ENCODE results near the gene LIPC.

Gene LIPC

DNA sequence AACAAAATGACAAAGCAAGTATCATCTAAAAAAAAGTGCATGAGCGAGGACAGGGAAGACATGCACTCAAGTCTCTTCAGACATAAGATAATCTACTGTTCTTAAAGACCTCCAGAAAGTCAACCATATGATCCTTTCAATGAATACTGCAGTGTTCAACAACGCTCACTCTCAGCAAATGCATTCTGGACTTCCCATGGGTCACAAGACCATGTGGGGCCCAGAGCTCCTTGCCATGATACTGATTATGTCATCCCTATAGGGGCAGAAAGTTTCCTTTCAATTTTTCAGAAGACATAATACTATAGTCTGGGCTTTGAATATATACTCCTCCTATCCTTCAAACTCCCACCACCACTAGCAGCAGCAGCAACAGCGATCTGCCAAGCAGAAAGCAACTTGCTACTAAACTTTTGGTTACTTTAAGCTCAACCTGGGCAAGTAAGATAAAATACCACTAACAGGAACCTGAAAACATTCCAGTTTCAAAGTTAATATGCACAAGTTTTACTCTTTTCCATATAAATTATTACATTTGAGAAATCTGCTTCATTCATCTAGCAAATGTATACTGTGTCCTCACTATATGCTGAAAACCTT lies 174.2 kb downstream of the LIPC start:
- no peak for DNase-seq (ENCODE audit: low read depth in 1 of 2, low spot score in 1 of 2)

DNA sequence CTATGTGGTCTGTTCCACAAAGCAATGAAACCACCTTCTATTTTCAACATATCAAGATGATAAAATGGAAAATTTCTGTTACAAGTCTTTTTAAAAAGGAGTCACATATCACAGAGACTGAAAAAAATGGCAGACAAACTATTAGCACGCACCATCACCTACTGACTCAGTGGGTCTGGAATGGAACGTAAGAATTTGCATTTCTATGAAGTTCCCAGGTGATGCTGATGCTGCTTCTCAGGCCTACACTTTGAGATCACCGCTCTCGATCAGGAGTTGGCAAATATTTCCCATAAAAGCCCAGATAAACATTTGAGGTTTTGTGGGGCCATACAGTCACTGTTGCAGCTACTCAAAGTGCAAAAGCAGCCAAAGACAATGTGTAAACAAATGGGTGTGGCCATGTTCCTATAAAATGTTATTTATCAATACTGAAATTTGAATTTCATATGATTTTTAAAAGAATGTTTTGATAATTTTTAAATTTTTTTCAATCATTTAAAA lies 174.8 kb downstream of the LIPC start:
- DNase-seq (ENCODE audit: low read depth in 1 of 2, low spot score in 1 of 2), result no peak

DNA sequence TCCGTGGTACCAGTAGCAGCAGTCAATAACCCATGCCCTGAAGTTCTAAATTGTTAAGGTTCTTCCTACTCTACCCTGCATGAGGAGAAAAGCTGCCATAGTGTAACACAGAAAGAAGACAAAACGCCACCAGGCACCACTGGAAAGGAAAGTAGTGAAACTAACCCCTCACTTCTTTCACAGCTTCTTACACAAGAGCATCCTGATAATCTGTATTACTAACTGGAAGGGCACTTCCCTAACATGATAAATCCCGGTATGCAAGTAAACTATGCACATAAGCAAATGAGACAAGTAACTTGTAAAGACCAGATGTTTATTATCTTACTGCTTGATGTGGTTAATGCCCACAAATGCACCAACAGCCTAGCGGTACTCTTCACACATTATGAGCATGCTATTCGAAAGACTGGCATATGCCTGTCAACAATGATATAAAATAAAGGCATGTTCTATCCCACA lies 176.4 kb downstream of the LIPC start:
- DNase-seq (ENCODE audit: low read depth in 1 of 2, low spot score in 1 of 2), result no peak

DNA sequence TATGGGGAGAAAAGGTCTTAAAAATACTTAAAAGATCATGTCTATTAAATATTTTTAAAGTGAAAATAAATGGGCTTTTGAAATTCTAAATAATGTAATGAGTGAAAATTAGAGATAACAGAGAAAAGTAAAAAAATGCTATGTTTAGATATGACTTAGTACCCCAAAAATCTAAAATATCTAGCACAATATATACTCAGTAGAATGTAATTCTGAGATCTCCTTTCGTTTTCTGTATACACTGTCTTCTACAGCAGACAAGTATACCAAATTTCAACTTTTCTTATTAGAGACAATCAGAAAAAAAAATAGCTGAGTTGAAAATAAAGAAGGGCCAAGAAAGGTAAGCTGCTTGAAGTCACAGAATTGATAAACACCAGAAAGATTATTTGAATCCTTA lies 176.9 kb downstream of the LIPC start:
- DNase-seq (ENCODE audit: low read depth in 1 of 2, low spot score in 1 of 2), result no peak

DNA sequence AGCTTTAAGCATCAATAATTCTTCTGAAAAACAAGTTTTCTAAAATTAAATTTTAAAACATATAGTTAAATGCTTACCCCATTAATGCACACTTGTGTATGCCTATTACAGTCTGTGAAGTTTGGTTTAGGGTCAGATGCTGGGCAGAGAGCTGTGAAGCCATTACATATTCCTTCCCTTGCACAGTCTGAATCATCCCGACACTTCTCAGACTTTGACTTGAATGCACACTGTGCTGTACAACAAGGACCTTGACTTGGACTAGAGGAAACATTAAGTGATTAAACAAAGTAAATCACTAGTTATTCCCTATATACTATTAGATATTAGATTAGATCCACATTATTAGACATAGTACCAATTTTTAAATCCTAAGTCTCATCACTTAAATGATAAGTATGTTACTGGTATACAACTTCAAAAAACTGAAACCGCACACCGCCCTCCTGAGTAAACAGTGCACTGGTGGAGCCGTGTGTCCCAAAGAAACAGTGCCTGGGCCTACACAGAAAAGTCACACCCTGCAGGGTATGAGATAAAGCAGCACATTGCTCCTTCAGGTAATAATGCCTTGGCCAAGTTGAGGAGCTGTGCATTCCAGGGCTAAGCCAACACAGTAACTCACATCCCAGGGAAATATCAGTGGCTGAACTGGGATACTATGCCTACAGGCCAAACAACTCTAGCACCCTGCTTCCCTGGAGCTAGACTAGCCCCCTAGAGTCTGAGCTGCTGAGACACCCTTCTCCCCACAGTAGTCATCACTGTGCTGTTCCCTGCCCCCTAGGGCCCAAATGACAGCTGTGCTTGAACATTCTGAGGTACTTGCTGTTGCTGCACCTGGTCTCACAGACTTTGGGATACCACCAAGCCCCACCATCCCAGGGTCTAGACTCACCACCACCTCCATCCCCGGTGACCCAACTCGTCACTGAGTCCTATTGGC lies 180.2 kb downstream of the LIPC start:
- DNase-seq (ENCODE audit: low read depth in 1 of 2, low spot score in 1 of 2), result no peak

DNA sequence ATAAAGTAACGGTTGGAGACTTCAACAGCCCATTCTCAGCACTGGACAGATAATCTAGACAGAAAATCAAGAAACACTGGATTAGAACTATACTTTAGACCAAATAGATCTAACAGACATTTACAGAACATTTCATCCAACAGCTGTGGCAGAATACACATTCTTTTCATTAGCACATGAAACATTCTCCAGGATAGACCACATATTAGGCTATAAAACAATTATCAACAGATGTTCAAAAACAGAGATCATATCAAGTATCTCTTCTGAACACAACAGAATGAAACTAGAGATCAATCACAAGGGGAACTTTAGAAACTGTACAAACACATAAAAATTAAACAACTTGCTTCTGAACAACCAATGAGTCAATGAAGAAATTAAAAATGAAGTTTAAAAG lies 184.4 kb downstream of the LIPC start:
- DNase-seq (ENCODE audit: low read depth in 1 of 2, low spot score in 1 of 2), result no peak

Measured in activated CD4-positive, alpha-beta T cell treated with anti-CD3 and anti-CD28 coated beads, Interleukin-2, amount 50 U/mL, for 24 hours (primary cell).